Stimulated activated naive CD8-positive, alpha-beta T cell treated with anti-CD3 and anti-CD28 coated beads, Interleukin-15, amount 100 ng/mL, for 72 hours (primary cell): ENCODE results near the gene GHRHR.

Source experiments
- ATAC-seq: fragments of 150-1000 bp; cut with Tn5 transposase; 2 replicates; pipeline ENCODE4 v1.10.0; 2021; ENCODE audit warnings: mild to moderate bottlenecking, moderate library complexity
- DNase-seq, 2 donors: peaks; one replicate each; pipeline ENCODE4 v3.0.0; 2021 to 2022
- H3K27ac Mint-ChIP-seq, 2 donors: one replicate each; pipeline ENCODE4 v1.8.0; 2022; ENCODE audit warnings: mild to moderate bottlenecking in 2 of 2, mixed read lengths in 2 of 2, moderate library complexity in 2 of 2
- H3K27me3 Mint-ChIP-seq: one replicate; pipeline ENCODE4 v1.8.0; 2022; ENCODE audit warnings: mixed read lengths
- H3K4me1 Mint-ChIP-seq: one replicate; pipeline ENCODE4 v1.8.0; 2022; ENCODE audit warnings: mild to moderate bottlenecking, mixed read lengths
- H3K4me3 Mint-ChIP-seq, 2 donors: one replicate each; pipeline ENCODE4 v1.8.0; 2022; ENCODE audit warnings: mild to moderate bottlenecking in 2 of 2, mixed read lengths in 2 of 2, moderate library complexity in 1 of 2
- H3K9me3 Mint-ChIP-seq, 2 donors: one replicate each; pipeline ENCODE4 v1.8.0; 2022; ENCODE audit warnings: mixed read lengths in 2 of 2

Gene GHRHR

DNA sequence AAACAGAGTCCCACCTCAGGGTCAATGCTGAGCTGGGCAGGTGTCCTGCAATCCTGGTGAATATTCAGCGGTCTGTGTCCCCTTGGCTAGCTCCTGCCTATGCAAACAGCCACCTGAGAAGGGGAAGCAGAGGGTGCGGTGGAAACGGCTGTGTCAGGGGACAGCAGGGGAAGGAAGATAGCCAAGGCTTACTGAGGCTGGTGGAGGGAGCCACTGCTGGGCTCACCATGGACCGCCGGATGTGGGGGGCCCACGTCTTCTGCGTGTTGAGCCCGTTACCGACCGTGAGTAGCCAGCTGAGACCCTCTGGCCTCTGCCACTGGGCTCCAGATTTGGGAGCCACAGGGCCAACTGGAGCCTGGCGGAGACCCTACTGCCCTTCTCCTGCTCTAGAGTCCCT, at the start of gene GHRHR:
GHRHR (plus strand) TSS at position 112 of the 400 bp plus-strand sequence; CDS start at position 228, 116 bp downstream.
- peak; percentile 28 for ATAC-seq

GRCh38 chr7:30914596-30914995, 49.2 kb upstream of the GHRHR start:
- Mint-ChIP-seq H3K27ac (no peak overlapping the region), H3K4me3 (no peak overlapping the region), H3K4me1 (peaks cover 8% of the 10 kb centered on the region), H3K27me3 (no peaks in the 10 kb centered on the region), H3K9me3 (no peaks in the 10 kb centered on the region)
- DNase-seq (no peak), ATAC-seq (peak; percentile 16)

More for the DNA sequence above, at the start of gene GHRHR:
- H3K4me3 Mint-ChIP-seq: no peak within 1 kb of the TSS
- H3K27ac Mint-ChIP-seq: peak within 1 kb of the TSS in 1 of 2 donors; percentile 72
- no peaks in the 10 kb centered on the region for H3K9me3 Mint-ChIP-seq
- peaks cover 20% of the 10 kb centered on the region for H3K27me3 Mint-ChIP-seq
- no peaks in the 10 kb centered on the region for H3K4me1 Mint-ChIP-seq
- no peak for DNase-seq

DNA sequence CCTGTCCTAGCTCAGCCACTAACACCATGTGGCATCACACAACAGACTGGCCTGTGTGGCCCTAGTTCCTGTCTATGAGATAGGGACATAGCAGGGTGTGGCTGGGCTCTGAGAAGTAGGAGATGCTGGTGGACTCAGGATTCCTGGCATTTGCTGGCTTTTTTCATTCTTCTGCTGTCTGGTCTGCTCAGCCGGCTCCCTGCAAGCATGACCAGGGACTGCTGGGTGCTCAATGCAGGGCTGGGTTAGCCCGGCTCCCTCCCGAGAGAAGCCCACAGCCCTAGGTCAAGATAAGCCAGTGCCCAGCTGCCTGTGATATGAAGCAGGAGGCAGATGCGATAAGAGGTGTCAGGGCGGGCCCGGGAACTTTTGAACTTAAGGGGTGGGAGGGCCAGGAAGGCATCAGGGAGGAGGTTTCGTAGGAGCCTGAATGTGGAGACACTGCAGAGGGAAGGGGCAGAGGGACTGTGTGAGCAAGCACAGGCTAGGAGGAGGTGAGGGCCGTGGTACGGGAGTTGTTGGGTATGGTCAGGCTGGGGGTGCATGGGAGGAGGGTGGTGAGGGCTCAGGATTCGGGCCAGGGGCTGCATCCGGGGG, 48.6 kb upstream of the GHRHR start:
- no peak for DNase-seq

DNA sequence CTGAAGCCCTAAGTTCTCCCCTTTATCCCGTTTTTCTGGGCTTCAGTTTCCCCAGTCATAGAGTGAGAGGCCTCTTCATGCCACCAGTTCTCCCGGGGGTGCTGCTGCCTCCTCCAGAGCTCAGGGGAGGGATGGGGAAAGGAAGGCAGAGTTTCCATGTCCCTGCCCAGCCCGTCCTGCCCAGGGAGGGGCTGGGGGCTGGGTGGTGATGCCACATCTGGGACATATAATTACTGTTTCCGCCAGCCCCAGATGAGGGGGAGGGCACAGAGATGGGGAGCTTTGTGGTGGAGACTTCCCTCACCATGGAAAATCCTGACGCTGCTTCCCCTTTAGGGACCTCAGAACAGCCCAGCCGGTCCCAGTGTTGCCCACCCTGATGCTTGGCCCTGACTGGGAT, 48.0 kb upstream of the GHRHR start:
- Mint-ChIP-seq H3K4me3 (no peak overlapping the region), H3K27me3 (no peaks in the 10 kb centered on the region), H3K4me1 (peaks cover 8% of the 10 kb centered on the region), H3K27ac (no peak overlapping the region), H3K9me3 (no peaks in the 10 kb centered on the region)
- ATAC-seq: no peak
- DNase-seq: no peak

More for the DNA sequence above, 48.6 kb upstream of the GHRHR start:
- H3K27ac Mint-ChIP-seq: no peak overlapping the region
- no peaks in the 10 kb centered on the region for H3K9me3 Mint-ChIP-seq
- H3K4me1 Mint-ChIP-seq: peaks cover 8% of the 10 kb centered on the region
- no peak overlapping the region for H3K4me3 Mint-ChIP-seq
- H3K27me3 Mint-ChIP-seq: no peaks in the 10 kb centered on the region
- ATAC-seq: peak; percentile 16

DNA sequence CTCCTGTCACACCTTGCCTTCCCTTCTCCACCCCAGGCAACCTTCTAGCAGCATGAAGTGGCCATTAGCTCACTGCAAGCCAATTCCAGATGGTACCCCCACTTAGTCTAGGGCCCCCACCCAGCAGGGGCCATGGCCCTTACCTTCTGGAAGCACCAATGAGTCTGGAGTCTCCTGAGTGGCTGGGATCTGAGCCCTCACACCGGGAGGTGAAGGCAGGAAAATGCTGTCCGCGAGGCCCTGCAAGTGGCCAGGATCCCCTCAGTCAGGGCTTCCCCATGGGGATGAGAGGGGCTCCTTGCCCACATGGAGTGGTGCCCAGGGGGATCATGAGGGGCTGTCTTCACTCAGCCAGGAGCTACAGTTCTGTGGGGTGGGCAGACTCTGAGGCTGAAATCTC, 47.5 kb upstream of the GHRHR start:
- no peaks in the 10 kb centered on the region for H3K9me3 Mint-ChIP-seq
- H3K27me3 Mint-ChIP-seq: no peaks in the 10 kb centered on the region
- peaks cover 8% of the 10 kb centered on the region for H3K4me1 Mint-ChIP-seq
- no peak for DNase-seq
- H3K4me3 Mint-ChIP-seq: no peak overlapping the region
- no peak overlapping the region for H3K27ac Mint-ChIP-seq
- no peak for ATAC-seq

DNA sequence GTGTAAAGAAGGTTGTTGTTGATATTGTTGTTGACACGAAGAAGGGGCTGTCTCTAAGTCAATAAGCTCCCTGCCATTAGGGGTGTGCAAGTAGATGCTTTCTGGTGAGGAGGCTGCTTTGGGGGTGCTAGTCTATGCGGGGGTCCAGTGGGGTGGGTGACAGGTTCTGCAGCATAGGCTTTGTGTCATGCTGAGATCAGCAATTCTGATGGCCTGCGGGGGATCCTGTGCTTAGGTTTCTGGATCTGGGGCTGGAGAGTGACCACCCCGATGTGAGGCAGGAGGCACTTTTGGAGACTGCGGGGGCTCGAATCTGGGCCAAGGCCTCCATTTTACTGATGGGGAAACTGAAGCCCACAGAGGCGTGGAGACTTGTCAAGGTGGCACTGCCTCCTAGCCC, 47.0 kb upstream of the GHRHR start:
- Mint-ChIP-seq H3K4me1 (peaks cover 8% of the 10 kb centered on the region), H3K27ac (no peak overlapping the region), H3K9me3 (no peaks in the 10 kb centered on the region), H3K4me3 (no peak overlapping the region), H3K27me3 (no peaks in the 10 kb centered on the region)
- ATAC-seq: no peak
- no peak for DNase-seq

- Mint-ChIP-seq H3K9me3 (no peaks in the 10 kb centered on the region), H3K4me1 (peaks cover 8% of the 10 kb centered on the region), H3K4me3 (no peak overlapping the region), H3K27ac (peak overlapping the region in 1 of 2 donors; percentile 29), H3K27me3 (no peaks in the 10 kb centered on the region)
- no peak for ATAC-seq
- no peak for DNase-seq
Measured at GRCh38 chr7:30917216-30917893, 46.4 kb upstream of the GHRHR start.

- Mint-ChIP-seq H3K9me3 (no peaks in the 10 kb centered on the region), H3K4me1 (peaks cover 8% of the 10 kb centered on the region)
- DNase-seq: no peak
Measured at GRCh38 chr7:30918676-30919075, 45.1 kb upstream of the GHRHR start.

DNA sequence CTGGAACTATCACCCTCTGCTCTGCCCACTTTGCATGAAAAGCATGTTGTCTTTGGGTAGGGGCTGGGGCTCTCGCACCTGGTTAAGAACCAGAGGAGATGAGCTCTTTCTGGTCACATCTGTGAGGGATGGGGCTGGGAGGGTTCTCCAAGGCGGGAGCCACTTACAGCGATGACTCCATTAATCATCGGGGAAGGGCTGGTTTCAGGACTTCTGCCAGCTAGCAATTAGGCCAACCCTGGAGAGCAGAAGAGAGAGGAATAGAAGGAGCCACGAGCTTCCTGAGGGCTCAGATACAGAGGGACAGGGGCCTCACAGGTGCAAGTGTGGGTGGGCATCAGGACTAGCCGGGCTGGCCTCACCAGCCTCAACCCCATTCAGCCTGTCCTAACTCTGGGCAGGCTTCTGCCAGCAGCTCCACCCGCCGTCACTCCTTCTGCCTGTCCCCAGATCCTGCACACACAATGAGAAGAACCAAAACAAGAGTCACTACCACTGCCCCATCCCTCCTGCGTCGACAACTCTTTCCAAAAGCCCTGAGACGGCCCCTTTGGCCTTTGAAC, 43.7 kb upstream of the GHRHR start:
- ATAC-seq: no peak
- Mint-ChIP-seq H3K4me1 (no peaks in the 10 kb centered on the region), H3K27ac (peak overlapping the region in 1 of 2 donors; percentile 61), H3K27me3 (no peaks in the 10 kb centered on the region), H3K4me3 (no peak overlapping the region), H3K9me3 (no peaks in the 10 kb centered on the region)
- DNase-seq: no peak

More at GRCh38 chr7:30918676-30919075, 45.1 kb upstream of the GHRHR start:
- H3K27me3 Mint-ChIP-seq: no peaks in the 10 kb centered on the region
- no peak overlapping the region for H3K4me3 Mint-ChIP-seq
- ATAC-seq: no peak
- no peak overlapping the region for H3K27ac Mint-ChIP-seq

- Mint-ChIP-seq H3K9me3 (no peaks in the 10 kb centered on the region), H3K27ac (no peak overlapping the region), H3K4me3 (no peak overlapping the region), H3K27me3 (no peaks in the 10 kb centered on the region), H3K4me1 (no peaks in the 10 kb centered on the region)
- no peak for ATAC-seq
- DNase-seq: peak in 1 of 2 donors; percentile 2
Measured at GRCh38 chr7:30920584-30921539, 42.9 kb upstream of the GHRHR start.

DNA sequence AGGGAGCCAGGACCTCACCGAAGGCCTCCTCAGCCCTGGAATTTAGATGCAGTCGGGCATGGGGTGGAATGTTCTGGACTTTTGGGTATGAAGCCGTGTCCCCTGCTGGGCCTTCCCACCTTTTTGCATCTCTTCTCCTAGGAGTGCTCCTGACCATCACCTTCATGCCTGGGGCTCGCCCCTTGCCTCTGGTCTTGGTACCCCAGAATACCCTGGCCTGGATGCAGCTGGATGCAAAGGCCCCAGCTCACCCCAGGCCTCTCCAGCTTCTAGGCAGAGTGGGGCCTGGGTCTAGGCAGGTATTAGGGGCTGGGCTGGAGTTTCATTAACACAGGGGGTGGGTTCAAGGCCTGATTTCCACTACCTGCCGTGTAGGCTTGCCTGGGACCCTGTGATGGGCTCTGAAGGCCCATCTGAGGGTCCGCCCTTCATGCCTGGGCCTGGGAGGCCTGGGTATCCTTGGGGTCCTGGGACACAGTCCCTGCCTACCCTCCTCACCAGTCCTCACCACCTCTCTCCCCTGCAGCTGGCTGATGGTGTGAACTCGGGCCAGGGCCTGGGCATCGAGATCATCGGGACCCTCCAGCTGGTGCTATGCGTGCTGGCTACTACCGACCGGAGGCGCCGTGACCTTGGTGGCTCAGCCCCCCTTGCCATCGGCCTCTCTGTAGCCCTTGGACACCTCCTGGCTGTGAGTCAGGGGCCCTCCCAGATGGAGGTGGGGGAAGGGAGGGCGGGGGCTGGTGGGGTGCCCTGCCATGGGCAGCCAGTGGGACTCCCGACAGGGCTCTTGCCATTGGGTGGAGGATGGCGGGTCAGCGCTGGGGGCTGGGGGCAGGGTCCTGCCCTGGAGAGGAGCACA, 42.0 kb upstream of the GHRHR start:
- Mint-ChIP-seq H3K27ac (no peak overlapping the region), H3K4me1 (no peaks in the 10 kb centered on the region), H3K9me3 (peaks cover 0 to 5% of the 10 kb centered on the region in 2 donors), H3K4me3 (no peak overlapping the region), H3K27me3 (no peaks in the 10 kb centered on the region)
- ATAC-seq (peak; percentile 10), DNase-seq (peak in 1 of 2 donors; percentile 6)

DNA sequence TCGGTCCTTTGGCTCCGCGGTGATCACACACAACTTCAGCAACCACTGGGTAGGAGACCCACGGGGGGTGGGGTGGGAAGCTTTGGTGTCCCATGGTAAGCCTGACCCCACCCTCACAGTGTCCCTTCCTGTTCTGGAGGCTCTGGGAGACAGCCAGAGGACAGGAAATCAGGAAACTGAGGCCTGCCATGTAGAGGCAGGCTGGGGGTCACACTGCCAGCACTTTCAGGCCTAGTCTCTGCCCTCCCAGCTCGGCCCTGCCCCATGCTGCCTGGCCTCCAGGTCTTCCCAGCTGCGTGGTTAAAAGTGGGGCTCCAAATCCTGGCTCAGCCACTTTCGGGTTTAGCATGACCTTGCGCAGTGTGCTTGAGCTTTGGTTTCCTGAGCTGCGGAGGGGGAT, 41.2 kb upstream of the GHRHR start:
- Mint-ChIP-seq H3K27me3 (no peaks in the 10 kb centered on the region), H3K4me3 (no peak overlapping the region), H3K9me3 (peaks cover 3 to 10% of the 10 kb centered on the region in 2 donors), H3K27ac (peak overlapping the region in 1 of 2 donors; percentile 88), H3K4me1 (no peaks in the 10 kb centered on the region)
- DNase-seq: peak in 1 of 2 donors; percentile 2
- ATAC-seq: no peak

- no peak overlapping the region for H3K27ac Mint-ChIP-seq
- H3K9me3 Mint-ChIP-seq: peaks cover 3 to 16% of the 10 kb centered on the region in 2 donors
- no peaks in the 10 kb centered on the region for H3K27me3 Mint-ChIP-seq
- no peak for ATAC-seq
- DNase-seq: peak in 1 of 2 donors; percentile 6
- no peaks in the 10 kb centered on the region for H3K4me1 Mint-ChIP-seq
- no peak overlapping the region for H3K4me3 Mint-ChIP-seq
Measured at GRCh38 chr7:30923009-30923773, 40.6 kb upstream of the GHRHR start.

DNA sequence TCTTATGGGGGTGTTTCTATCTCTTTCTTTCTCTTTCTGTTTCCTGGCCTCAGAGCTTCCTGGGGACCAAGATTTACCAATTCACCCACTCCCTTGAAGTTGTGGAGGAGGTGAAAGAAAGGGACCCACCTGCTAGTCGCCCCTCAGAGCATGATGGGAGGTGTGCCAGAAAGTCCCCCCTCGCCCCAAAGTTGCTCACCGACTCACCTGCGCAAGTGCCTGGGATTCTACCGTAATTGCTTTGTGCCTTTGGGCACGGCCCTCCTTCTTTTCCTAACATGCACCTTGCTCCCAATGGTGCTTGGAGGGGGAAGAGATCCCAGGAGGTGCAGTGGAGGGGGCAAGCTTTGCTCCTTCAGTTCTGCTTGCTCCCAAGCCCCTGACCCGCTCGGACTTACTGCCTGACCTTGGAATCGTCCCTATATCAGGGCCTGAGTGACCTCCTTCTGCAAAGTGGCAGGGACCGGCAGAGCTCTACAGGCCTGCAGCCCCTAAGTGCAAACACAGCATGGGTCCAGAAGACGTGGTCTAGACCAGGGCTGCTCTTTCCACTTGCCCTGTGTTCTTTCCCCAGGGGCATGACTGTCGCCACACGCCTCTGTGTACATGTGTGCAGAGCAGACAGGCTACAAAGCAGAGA, 39.9 kb upstream of the GHRHR start:
- Mint-ChIP-seq H3K27me3 (no peaks in the 10 kb centered on the region), H3K9me3 (peaks cover 3 to 16% of the 10 kb centered on the region in 2 donors), H3K4me1 (no peaks in the 10 kb centered on the region), H3K27ac (no peak overlapping the region), H3K4me3 (no peak overlapping the region)
- ATAC-seq: no peak
- peak in 1 of 2 donors; percentile 1 for DNase-seq
